GM18508 (cell line): ENCODE results near the gene DPYSL4.

Source experiments
- ATAC-seq: cut with Tn5 transposase; IDR thresholded peaks from one replicate; pipeline ENCODE4 v1.9.1; 2021; ENCODE audit warnings: moderate number of reproducible peaks; ENCODE audit not compliant: insufficient read depth, unreplicated experiment

Gene DPYSL4

DNA sequence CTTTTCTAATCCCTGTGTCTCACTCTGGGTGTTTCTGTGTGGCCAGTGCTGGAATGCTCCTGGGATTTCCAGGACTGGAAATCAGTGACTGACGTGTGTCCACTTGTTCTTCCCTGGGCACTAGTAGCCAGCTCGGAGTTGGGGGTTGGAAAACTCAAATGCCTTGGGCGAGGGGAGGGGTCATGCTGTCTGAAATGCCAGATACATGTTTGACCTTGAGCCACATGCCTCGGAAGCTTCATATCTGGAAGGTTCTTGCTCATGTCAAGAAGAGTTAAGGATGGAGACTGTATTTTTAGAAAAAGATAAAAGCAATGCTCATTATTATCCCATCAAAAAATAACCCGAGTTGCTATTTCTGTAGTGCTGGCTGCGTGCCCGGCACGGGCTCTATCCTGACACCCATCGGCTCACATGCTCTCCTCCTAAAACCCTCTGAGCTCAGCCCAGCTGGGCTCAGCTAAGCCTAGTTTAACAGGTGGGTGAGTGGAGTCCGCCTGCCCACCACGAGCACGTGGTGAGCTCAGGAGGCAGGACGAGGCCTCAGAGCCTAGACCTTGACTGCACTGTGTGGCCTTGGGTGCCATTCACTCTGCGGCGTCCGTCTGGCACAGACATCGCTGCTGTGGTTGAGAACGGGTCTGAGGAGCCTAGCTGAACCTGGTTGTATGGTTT, 6.4 kb downstream of the DPYSL4 start:
- no peak for ATAC-seq

- ATAC-seq = no peak
Measured at GRCh38 chr10:132193907-132194552, 7.3 kb downstream of the DPYSL4 start.

DNA sequence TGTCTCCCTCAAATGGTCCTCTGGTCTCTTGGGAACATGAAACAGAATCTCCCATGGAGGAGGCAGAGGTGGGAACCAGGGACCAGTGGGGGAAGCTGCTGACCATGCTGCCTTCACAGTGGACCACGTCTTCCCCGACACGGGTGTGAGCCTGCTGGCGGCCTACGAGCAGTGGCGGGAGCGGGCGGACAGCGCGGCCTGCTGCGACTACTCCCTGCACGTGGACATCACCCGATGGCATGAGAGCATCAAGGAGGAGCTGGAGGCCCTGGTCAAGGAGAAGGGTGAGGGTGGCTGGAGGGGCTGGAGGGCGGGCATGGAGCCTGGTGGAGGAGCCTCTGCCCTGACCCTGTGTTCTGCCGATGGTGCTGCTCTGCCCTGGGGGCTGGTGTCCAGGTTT, 8.0 kb downstream of the DPYSL4 start:
- ATAC-seq = no peak

- no peak for ATAC-seq
Measured at GRCh38 chr10:132195366-132196075, 8.8 kb downstream of the DPYSL4 start.

DNA sequence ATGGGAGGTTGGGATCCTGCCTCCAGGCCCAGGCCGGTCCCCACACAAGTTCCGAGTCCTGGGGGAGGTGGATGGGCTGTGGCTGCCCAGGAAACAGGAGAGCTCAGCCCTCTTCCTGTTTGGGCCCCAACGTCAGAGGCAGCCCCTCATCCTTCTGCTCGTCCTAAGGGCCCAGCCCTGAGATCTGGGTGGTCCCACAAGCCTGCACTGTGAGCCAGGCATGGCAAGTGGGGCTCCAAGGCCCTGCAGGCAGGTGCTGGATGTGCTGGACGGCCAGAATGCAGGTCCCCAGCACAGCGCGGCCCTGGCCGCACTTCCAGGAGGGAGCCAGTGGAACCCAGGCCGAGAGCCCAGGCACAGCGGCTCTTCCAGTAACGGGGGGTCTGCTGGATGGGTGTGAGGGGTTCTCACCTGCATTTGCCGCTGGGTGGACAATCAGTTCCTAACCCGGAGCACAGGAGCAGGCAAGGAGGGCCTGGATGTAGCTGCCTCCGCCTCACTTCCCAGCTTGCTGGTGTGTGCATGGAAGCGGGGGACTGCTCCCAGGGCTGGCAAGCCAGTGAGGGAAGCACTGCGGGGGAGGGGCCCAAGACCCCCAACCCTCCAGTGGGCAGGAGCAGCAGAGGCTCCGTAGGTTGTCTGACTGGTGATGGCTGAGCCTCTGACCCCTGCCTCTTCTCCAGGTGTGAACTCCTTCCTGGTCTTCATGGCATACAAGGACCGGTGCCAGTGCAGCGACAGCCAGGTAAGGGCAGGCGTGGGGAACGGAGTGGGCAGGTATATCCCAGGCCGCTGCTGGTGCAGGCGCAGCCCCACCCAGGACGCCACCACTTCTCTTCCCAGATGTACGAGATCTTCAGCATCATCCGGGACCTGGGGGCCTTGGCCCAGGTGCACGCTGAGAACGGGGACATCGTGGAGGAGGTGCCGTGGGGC, 9.7 kb downstream of the DPYSL4 start:
- no peak for ATAC-seq

DNA sequence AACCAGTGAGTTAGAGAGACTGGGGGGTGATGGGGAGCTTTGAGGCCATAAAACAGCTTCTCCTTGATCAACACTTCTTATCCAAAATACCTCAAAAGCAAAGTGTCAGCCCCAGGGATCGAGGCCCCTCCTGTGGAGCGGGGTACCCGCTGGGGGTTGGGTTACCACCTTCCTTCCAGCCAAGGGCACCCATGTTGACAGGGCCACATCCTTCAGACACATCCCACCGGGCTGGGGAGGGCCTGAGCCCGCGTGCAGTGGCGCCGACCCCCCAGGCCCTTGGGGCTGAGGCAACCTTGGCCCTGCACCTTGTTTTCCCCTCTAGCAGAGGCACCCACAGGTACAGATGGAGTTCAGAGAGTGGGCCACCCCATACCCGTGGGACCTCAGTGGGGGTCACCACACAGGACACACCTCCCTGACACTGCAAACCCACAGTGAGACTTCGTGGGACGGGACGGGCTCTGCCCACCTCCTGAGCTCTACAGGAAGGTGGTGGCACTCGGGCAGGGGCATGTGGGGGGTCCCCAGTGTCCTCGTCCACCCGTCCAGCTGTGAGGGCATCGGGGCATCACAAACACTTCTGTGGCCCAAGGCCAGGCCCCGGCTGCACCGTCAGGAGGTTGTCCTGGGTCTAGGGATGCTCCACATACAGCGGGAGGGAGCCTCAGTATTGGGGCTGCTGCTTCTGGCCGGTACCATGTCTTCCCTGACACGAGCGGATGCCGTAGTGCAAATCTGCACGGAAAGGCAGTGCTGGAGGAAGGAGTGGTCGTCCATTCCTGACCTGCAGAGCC, 10.7 kb downstream of the DPYSL4 start:
- no peak for ATAC-seq

- ATAC-seq = no peak
Measured at GRCh38 chr10:132198068-132198370, 11.3 kb downstream of the DPYSL4 start.

DNA sequence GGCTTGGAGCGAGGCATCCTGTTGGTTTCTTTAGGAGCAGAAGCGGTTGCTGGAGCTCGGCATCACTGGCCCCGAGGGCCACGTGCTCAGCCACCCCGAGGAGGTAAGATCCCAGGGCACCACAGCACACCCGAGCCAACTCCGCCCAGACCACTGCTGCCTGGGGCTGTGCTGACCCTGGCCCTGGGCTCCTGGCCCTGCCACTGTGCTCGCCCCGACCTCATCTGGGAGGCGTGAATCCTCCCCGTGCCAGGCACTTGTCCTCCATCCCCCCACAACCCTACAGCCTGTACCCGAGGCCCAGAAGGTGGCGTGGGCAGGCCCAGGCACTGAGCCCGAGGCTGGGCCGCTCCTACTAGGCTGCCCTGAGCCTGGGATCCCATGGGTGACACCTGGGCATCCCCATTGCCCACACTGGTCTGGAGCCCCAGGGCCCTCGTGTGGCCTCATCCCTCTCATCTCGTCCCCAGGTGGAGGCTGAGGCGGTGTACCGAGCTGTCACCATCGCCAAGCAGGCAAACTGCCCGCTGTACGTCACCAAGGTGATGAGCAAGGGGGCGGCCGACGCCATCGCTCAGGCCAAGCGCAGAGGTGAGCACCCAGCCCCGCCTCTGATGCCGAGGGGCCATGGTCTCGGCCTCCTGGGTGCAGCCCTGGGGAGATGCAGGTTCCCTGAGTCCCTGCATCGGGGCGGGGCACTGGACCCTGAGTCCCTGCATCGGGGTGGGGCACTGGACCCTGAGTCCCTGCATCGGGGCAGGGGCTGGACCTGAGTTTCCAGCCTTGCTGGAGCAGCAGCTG, 11.8 kb downstream of the DPYSL4 start:
- no peak for ATAC-seq

DNA sequence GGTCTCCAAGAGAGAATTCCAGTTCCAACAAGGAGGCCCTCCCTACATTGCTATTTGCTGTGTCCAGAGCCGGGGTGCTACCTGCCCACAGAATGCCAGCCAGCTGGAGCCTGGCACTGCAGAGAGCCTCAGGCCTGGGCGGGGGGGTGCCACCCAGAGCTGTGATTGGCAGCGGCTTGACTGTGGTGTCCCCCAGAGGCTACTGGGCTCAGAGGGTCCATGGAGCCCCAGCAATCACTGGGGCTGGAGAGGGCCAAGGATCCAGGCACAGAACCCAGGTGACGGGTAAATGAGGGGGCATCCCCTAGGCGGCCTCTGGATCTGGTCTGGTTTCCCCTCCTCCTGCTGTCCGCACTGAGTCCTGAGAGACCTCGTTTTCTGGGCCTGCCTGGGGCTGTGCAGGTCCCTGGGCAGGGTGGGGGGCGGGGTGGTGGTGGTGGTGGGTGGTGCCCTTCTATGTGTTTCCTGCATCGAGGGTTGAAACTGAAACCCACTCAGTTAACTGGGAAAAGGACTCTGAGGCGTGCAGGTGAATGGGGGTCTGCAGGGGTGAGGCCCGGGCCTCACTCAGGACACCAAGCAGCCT, 12.6 kb downstream of the DPYSL4 start:
- ATAC-seq = no peak

DNA sequence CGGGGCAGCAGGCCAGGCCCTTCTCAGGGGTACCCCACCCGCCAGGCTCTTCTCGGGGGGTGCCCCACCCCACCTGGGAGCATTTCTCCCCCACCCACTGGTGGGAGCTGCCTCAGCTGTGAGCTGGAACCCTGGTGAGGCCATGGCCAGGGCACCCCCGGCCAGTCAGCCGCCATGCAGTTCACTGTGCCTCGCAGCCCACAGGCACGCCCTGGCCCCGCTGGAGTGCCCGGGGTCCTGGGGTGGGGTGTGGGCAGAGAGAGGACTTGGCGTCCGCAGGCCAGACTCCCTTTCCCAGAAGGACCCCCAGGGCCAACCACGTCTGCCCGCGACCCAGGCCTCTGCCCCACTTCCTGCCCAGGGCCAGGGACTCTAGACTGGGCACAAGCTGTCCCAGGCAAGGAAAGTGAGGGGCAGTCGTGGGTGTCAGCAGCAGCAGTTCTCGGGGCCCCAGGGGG, 13.1 kb downstream of the DPYSL4 start:
- ATAC-seq = no peak

GRCh38 chr10:132200344-132201110, 13.8 kb downstream of the DPYSL4 start:
- no peak for ATAC-seq

DNA sequence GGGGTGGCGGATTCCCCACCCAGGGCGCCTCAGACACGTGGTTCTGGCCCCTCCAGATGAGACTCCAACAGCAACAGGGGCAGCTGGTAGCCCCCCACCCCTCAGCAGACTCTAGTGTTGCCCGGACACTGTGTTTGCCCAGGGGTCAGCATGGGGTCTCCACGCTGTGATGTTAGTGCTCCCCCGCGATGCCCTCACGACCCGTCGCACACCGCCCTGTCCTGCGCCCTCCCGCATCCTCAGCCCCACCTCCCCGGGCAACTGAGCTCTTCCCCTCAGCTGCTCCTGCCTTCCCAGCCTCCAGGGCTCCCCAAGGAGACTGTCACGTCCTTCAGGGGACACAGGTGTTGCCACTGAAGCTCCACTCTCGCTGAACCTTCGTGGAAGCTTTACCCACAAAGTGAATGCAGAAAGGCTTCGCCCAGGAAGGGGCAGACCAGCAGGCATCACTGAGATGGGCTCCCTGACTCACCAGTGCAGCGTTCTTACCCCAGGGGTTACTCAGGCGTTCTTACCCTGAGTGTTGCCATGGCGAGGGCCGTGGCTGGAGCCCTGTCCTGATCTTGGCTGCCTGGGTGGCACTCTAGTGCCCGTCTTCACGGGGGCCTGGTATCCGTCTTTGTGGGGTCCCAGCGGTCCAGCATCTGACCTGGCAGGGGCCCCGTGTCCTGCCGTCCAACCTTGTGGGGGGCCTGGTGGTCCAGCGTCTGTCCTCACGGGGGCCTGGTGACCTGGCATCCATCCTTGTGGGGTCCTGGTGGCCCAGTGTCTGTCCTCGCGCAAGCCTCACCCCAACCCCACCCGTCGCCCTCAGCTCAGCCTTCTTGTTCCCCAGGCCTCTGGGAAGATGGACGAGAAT, 14.6 kb downstream of the DPYSL4 start:
- ATAC-seq = no peak

DNA sequence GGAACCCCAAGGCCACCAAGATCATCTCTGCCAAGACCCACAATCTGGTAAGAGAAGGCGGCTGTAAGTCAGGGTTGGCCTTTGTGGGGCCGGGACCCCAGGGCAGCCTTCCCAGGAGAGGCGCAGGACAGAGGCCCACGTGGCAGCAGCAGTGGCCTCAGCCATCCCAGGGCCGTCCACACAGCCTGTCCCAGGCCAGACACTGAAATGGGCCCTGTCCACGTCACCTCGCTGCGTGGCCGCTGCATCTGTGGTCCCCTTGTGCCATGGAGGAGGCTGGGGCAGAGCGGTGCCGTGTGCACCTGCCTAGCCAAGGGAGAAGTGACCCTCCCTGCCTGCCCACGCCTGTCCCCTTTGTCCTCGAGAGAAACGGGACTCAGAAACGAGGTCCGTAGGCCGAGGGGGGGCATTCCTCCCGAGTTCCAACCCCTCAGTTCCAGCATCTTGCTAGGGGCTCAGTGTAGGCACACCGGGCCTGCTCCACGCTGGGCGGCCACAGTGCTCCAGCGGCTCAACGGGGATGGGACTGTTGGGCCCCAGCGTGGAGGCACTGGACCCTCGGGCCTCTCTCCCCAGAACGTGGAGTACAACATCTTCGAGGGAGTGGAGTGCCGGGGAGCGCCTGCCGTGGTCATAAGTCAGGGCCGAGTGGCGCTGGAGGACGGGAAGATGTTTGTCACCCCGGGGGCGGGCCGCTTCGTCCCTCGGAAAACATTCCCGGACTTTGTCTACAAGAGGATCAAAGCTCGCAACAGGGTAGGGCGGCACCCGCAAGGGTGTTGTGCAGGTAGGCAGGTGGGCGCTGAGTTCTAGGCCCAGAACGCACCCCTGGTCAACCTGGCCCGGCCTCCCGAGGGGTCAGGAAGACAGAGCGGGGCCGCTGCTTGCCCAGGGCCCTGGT, 15.6 kb downstream of the DPYSL4 start:
- no peak for ATAC-seq

DNA sequence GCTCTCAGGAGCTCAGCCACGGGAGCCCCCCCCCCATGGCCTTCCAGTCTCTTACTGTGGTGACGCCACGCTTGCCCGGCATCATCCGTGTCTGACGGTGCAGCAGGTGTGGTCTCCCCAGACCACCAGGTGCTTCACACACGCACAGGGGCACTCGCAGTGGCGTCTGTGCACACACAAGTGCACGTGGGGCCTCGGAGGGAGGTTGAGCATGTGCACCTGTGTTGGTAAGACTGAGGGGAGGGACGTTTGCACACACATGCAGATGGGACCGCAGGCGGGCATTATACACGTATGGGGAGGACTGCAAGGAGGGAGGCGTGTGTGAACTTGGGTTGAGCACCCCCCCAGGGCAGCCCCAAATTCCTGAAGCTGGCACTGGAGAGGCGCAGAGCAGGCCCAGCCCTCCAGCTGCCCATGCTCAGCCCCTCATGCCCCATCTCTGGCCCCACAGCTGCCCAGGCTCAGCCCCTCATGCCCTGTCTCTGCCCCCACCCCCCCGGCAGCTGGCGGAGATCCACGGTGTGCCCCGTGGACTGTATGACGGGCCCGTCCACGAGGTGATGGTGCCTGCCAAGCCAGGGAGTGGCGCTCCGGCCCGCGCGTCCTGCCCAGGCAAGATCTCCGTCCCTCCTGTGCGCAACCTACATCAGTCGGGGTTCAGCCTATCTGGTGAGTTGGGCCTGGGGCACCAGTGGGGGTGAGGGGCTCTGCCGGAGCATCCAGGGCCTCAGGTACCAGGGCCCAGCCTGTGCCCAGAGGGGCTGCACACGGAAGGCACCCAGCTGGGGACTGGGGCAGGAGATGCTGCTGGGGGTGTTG, 16.7 kb downstream of the DPYSL4 start:
- ATAC-seq = no peak

GRCh38 chr10:132204078-132204780, 17.5 kb downstream of the DPYSL4 start:
- ATAC-seq = no peak
